H9 (cell line): Measurements from ENCODE around the gene CHD3. TPM values are rescaled to one million over a fixed set of nuclear protein-coding genes. Genes with fewer than 3 reads are reported as not detected.

ENCODE experiments used
- DNase-seq: peaks from one replicate; pipeline ENCODE4 v3.0.0-alpha.2; 2017
- H2AFZ ChIP-seq: one replicate; pipeline ENCODE4 v1.6.1; 2013; ENCODE audit warnings: mild to moderate bottlenecking, low read length, control low read depth, moderate library complexity
- H2AK5ac ChIP-seq: 2 replicates; pipeline ENCODE4 v1.6.1; 2013; ENCODE audit warnings: low read length, control low read depth, mixed read lengths; ENCODE audit not compliant: insufficient read length
- H2BK120ac ChIP-seq: one replicate; pipeline ENCODE4 v1.6.1; 2013; ENCODE audit warnings: low read depth, mild to moderate bottlenecking, low read length, control low read depth, inconsistent platforms; ENCODE audit not compliant: poor library complexity, severe bottlenecking
- H2BK12ac ChIP-seq: 2 replicates; pipeline ENCODE4 v1.6.1; 2013; ENCODE audit warnings: low read length, control low read depth, mixed read lengths, low read depth; ENCODE audit not compliant: insufficient read length
- H2BK15ac ChIP-seq: 2 replicates; pipeline ENCODE4 v1.6.1; 2013; ENCODE audit warnings: low read depth, low read length, control low read depth
- H2BK20ac ChIP-seq: one replicate; pipeline ENCODE4 v1.6.1; 2013; ENCODE audit warnings: low read depth, mild to moderate bottlenecking, low read length, control low read depth, inconsistent platforms; ENCODE audit not compliant: poor library complexity, severe bottlenecking
- H2BK5ac ChIP-seq: 2 replicates; pipeline ENCODE4 v1.6.1; 2013; ENCODE audit warnings: low read length, control low read depth, mixed read lengths; ENCODE audit not compliant: insufficient read length
- H3K14ac ChIP-seq: 2 replicates; pipeline ENCODE4 v1.6.1; 2013; ENCODE audit warnings: low read length, control low read depth; ENCODE audit not compliant: insufficient read depth
- H3K18ac ChIP-seq: 2 replicates; pipeline ENCODE4 v1.6.1; 2013; ENCODE audit warnings: low read depth, mild to moderate bottlenecking, mixed read lengths, low read length, control low read depth; ENCODE audit not compliant: insufficient read length
- H3K23ac ChIP-seq: 2 replicates; pipeline ENCODE4 v1.6.1; 2013; ENCODE audit warnings: low read length, control low read depth, mixed read lengths, low read depth; ENCODE audit not compliant: insufficient read length
- H3K23me2 ChIP-seq: 2 replicates; pipeline ENCODE4 v1.6.1; 2013; ENCODE audit warnings: low read depth, mild to moderate bottlenecking, mixed read lengths, low read length, control low read depth; ENCODE audit not compliant: insufficient read length, poor library complexity, severe bottlenecking
- H3K27ac ChIP-seq: 2 replicates; pipeline ENCODE4 v1.5.1; 2013; ENCODE audit warnings: low read length, control low read depth, mixed read lengths, low read depth; ENCODE audit not compliant: insufficient read length
- H3K27me3 ChIP-seq: 2 replicates; pipeline ENCODE4 v1.6.1; 2013; ENCODE audit warnings: low read length, control low read depth, inconsistent platforms; ENCODE audit not compliant: insufficient read depth
- H3K4ac ChIP-seq: 2 replicates; pipeline ENCODE4 v1.6.1; 2013; ENCODE audit warnings: low read depth, mild to moderate bottlenecking, control low read depth, inconsistent platforms, low read length, moderate library complexity
- H3K4me1 ChIP-seq: 2 replicates; pipeline ENCODE4 v1.6.1; 2013; ENCODE audit warnings: low read length, control low read depth, inconsistent platforms; ENCODE audit not compliant: insufficient read depth
- H3K4me2 ChIP-seq: 2 replicates; pipeline ENCODE4 v1.6.1; 2013; ENCODE audit warnings: low read length, control low read depth, mixed read lengths; ENCODE audit not compliant: insufficient read length, insufficient read depth
- H3K56ac ChIP-seq: 2 replicates; pipeline ENCODE4 v1.6.1; 2013; ENCODE audit warnings: low read depth, mild to moderate bottlenecking, mixed read lengths, low read length, control low read depth; ENCODE audit not compliant: insufficient read length
- H3K79me1 ChIP-seq: 2 replicates; pipeline ENCODE4 v1.6.1; 2013; ENCODE audit warnings: low read depth, mild to moderate bottlenecking, moderate library complexity, low read length, control low read depth, inconsistent platforms; ENCODE audit not compliant: insufficient read depth, poor library complexity, severe bottlenecking
- H3K79me2 ChIP-seq: 2 replicates; pipeline ENCODE4 v1.6.1; 2013; ENCODE audit warnings: low read length, control low read depth, inconsistent platforms; ENCODE audit not compliant: insufficient read depth
- H3K9ac ChIP-seq: 2 replicates; pipeline ENCODE4 v1.6.1; 2013; ENCODE audit warnings: low read length, control low read depth, mixed read lengths; ENCODE audit not compliant: insufficient read length; ENCODE audit errors: extremely low read depth
- H3K9me3 ChIP-seq: one replicate; pipeline ENCODE4 v1.6.1; 2013; ENCODE audit warnings: low read depth, low read length, inconsistent platforms; ENCODE audit not compliant: control insufficient read depth
- H3T11ph ChIP-seq: one replicate; pipeline ENCODE4 v1.6.1; 2013; ENCODE audit warnings: mild to moderate bottlenecking, low read length, control low read depth, inconsistent platforms
- H4K20me1 ChIP-seq: one replicate; pipeline ENCODE4 v1.6.1; 2013; ENCODE audit not compliant: control insufficient read depth, insufficient read length, insufficient read depth
- H4K5ac ChIP-seq: 2 replicates; pipeline ENCODE4 v1.6.1; 2013; ENCODE audit warnings: low read depth, mild to moderate bottlenecking, mixed read lengths, low read length, control low read depth; ENCODE audit not compliant: insufficient read length
- H4K8ac ChIP-seq: replicated peaks from 2 replicates; pipeline ENCODE4 v1.6.1; 2013; ENCODE audit warnings: low read length, control low read depth, mixed read lengths, low read depth; ENCODE audit not compliant: insufficient read length
- H4K91ac ChIP-seq: 2 replicates; pipeline ENCODE4 v1.6.1; 2013; ENCODE audit warnings: low read depth, mild to moderate bottlenecking, moderate library complexity, mixed read lengths, low read length, control low read depth; ENCODE audit not compliant: insufficient read length
- H3K27ac Mint-ChIP-seq, 3 experiments: 2 replicates in 2 of 3; 3 replicates in 1 of 3; pipeline ENCODE4 v1.8.0; 2020 to 2021; ENCODE audit warnings: mixed read lengths in 3 of 3, mild to moderate bottlenecking in 1 of 3, moderate library complexity in 1 of 3
- H3K27me3 Mint-ChIP-seq: 2 replicates; pipeline ENCODE4 v1.8.0; 2021; ENCODE audit warnings: low read depth, mild to moderate bottlenecking, moderate library complexity, mixed read lengths
- H3K36me3 Mint-ChIP-seq, 3 experiments: 2 replicates in 2 of 3; 3 replicates in 1 of 3; pipeline ENCODE4 v1.8.0; 2020 to 2021; ENCODE audit warnings: low read depth in 3 of 3, mixed read lengths in 3 of 3; ENCODE audit not compliant: insufficient read depth in 1 of 3
- H3K4me1 Mint-ChIP-seq, 2 experiments: 2 replicates each; pipeline ENCODE4 v1.8.0; 2020; ENCODE audit warnings: mixed read lengths in 2 of 2
- H3K4me3 Mint-ChIP-seq, 2 experiments: 2 replicates in 1 of 2; 3 replicates in 1 of 2; pipeline ENCODE4 v1.8.0; 2020 to 2021; ENCODE audit warnings: mild to moderate bottlenecking in 2 of 2, mixed read lengths in 2 of 2, moderate library complexity in 1 of 2
- H3K9me3 Mint-ChIP-seq, 2 experiments: 2 replicates in 1 of 2; 3 replicates in 1 of 2; pipeline ENCODE4 v1.8.0; 2020; ENCODE audit warnings: mild to moderate bottlenecking in 2 of 2, mixed read lengths in 2 of 2, moderate library complexity in 1 of 2
- WGBS: extraction: QIAGEN DNeasy Blood & Tissue Kit; methylation state at CpG from one replicate; pipeline ENCODE4 v1.1.7; 2013; ENCODE audit warnings: missing lambda C conversion rate, low lambda C conversion rate, mixed read lengths; ENCODE audit not compliant: insufficient read length; ENCODE audit errors: extremely low coverage; 5-methylcytosine and 5-hydroxymethylcytosine counted together
- total RNA-seq: library from RNA; stranded (reverse); gene quantifications from 2 replicates; pipeline ENCODE4 v1.2.1, GENCODE V29; 2021
- TF ChIP-seq, protein P1 (sequence below): fragments of 200-600 bp; sonication (generic); conservative IDR thresholded peaks from 3 replicates; pipeline ENCODE4 v1.8.0; 2021; ENCODE audit warnings: antibody characterized with exemption, mild to moderate bottlenecking

The CHD3 gene
- total RNA-seq, 1 experiment from 2014 or later, result 33.2 TPM

DNA sequence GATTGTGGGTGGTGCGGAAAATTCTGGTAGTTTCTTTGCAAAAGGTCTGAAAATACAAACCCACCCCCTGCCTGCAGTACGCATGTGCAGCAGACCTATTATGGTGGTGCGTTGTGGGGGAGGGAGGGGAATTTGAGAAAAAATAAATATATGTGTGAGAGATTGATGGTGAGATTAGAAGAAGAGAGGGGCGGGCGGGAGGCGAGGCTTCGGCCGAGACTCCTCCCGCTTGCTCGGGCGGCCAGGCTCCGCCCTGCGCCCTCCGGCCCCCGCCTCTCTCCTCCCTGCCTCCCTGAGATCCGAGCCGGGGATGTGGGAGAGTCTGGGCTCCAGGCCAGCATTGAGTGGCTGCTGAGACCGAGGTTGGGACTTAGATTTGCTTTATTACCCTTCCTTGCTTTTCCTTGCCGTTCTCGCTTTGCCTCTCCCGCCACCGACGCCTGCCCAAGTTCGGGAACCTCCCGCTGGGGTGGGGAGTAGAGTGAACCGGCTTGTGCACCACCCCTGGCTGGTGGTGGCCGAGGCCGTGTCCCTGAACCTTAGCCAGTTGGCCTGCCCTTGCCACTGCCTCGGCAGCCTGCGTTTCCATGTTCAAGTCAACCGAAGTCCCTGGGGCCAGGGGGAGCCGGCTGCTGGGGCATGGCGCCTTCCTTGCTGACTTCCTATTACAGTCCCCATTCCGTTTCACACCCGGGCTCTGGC lies 956 bp upstream of the CHD3 start:
- Histone ChIP-seq H4K5ac (no peak overlapping the region), H2BK120ac (no peak overlapping the region), H3K79me2 (no peaks in the 10 kb centered on the region), H3K14ac (peak overlapping the region; percentile 64; the same call in 1 of the 2 replicates), H3K79me1 (no peaks in the 10 kb centered on the region), H3K23ac (no peak overlapping the region), H3K4me2 (peak overlapping the region; percentile 82), H3K9ac (peak overlapping the region; percentile 12), H3K56ac (no peak overlapping the region), H3K18ac (no peak overlapping the region), H3K4ac (no peak overlapping the region), H4K91ac (no peak overlapping the region), H2AFZ (no peak overlapping the region), H2BK12ac (no peak overlapping the region), H4K20me1 (no peaks in the 10 kb centered on the region), H3K9me3 (no peaks in the 10 kb centered on the region), H4K8ac (no peak overlapping the region), H3K27ac (no peak overlapping the region), H3K27me3 (no peaks in the 10 kb centered on the region; the same call in 1 of the 2 replicates), H2BK5ac (no peak overlapping the region), H3K23me2 (peaks cover 28% of the 10 kb centered on the region), H2AK5ac (no peak overlapping the region), H2BK15ac (no peak overlapping the region), H2BK20ac (no peak overlapping the region), H3T11ph (no peak overlapping the region), H3K4me1 (no peaks in the 10 kb centered on the region)
- DNase-seq, result peak; percentile 87
- WGBS, result no CpG with 5 or more reads among the region's 35 CpGs
- H3K4me3 Mint-ChIP-seq, result no peak overlapping the region
- peaks cover 3 to 4% of the 10 kb centered on the region in 2 experiments for H3K4me1 Mint-ChIP-seq
- H3K27me3 Mint-ChIP-seq, result no peaks in the 10 kb centered on the region; the same call in none of the 2 replicates
- peaks cover 0 to 13% (median 0%) of the 10 kb centered on the region in 3 experiments; a peak in 3 of 7 replicates for H3K36me3 Mint-ChIP-seq
- TF ChIP-seq, protein P1, sequence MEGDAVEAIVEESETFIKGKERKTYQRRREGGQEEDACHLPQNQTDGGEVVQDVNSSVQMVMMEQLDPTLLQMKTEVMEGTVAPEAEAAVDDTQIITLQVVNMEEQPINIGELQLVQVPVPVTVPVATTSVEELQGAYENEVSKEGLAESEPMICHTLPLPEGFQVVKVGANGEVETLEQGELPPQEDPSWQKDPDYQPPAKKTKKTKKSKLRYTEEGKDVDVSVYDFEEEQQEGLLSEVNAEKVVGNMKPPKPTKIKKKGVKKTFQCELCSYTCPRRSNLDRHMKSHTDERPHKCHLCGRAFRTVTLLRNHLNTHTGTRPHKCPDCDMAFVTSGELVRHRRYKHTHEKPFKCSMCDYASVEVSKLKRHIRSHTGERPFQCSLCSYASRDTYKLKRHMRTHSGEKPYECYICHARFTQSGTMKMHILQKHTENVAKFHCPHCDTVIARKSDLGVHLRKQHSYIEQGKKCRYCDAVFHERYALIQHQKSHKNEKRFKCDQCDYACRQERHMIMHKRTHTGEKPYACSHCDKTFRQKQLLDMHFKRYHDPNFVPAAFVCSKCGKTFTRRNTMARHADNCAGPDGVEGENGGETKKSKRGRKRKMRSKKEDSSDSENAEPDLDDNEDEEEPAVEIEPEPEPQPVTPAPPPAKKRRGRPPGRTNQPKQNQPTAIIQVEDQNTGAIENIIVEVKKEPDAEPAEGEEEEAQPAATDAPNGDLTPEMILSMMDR, result no peak
- no peak overlapping the region for H3K27ac Mint-ChIP-seq
- H3K9me3 Mint-ChIP-seq, result no peaks in the 10 kb centered on the region
